ENCODE results near the gene INCENP.

INCENP gene

GRCh38 chr11:62125316-62125715, 1.5 kb downstream of the INCENP start:
- no peak for DNase-seq

DNA sequence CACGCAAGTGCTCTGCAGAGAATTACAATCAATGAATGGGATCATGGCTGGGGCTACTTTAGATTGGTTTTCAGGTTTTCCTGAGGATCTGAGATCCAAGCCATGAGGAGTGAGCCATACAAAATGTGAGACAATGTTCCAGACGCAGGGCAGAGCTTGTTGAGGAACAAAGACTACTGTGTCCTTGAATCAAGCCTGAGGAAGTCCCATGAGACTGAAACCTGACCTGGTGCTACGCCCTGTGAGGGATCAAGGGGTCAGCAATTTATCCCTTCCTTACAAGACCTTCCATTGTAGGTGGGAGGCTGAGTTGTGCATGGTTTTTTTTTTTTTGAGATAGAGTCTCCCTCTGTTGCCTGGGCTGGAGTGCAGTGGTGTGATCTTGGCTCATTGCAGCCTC, 2.1 kb downstream of the INCENP start:
- DNase-seq = no peak

- no peak for DNase-seq
These were observed 3.6 kb downstream of the INCENP start for GRCh38 chr11:62127426-62127825.

DNA sequence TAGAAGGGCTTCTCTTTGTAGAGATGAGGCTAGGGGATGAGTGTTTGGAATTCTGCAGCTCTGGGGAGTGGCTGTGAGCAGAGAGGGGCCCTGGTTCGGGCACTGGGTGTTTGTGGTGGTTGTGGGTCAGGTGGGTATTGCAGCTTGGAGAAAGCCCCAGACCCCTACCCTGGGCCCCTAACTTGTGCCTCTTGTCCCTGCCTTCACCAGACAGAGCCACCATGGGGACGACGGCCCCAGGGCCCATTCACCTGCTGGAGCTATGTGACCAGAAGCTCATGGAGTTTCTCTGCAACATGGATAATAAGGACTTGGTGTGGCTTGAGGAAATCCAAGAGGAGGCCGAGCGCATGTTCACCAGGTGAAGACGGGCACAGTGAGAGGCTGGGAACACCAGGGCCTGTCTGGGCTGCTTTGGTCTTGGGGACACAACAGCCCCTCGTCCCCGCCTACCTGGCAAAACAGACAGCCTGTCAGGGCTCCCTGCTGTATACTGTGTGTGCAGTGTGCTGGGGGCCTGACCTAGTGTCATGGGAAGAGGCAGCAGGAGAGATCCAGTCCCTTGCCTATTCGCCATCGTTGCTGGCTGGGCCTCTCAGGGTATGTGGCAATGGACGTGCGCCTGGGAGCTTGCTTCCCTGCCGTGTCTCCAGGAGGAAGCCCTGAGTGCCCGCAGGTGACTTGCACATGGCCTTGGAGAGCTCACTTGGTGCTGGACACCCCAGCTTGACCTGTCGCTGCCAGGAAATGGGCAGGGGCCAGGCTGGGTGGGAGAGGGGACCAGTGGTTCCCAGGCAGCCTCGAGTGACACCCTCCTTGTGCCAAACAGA, 4.3 kb downstream of the INCENP start:
- DNase-seq = no peak

GRCh38 chr11:62128835-62129234, 5.0 kb downstream of the INCENP start:
- no peak for DNase-seq

DNA sequence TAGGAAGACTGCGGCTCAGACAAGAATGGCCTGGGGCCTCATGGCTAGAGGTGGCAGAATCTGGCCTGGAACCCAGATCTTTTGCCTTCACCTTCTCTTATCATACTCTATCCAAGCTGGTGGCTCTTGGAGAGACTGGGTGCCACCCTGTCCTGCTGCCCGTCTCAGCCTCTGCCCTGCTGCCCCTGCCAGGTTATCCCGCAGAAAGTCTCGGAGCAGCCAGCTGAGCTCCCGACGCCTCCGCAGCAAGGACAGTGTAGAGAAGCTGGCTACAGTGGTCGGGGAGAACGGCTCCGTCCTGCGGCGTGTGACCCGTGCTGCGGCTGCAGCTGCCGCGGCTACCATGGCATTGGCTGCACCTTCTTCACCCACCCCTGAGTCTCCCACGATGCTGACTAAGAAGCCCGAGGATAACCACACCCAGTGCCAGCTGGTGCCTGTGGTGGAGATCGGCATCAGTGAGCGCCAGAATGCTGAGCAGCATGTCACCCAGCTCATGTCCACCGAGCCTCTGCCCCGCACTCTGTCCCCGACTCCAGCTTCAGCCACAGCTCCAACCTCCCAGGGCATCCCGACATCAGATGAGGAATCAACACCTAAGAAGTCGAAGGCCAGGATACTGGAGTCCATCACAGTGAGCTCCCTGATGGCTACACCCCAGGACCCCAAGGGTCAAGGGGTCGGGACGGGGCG, 5.9 kb downstream of the INCENP start:
- DNase-seq = no peak

GRCh38 chr11:62130283-62131169, 6.7 kb downstream of the INCENP start:
- DNase-seq = no peak

DNA sequence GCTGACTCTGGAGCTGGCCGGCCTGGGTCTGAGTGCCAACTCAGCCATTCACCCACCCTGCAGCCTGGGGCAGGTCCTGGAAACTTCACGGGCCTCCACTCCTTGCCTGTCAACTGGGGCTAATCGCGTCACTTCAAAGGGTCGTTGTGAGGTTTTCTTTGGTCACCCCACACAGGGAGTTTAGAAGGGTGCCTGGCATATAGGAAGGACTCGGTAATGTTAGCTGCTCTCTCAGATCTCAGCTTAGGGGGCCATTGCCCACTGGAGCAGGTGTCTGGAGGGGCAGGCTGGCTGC, 7.3 kb downstream of the INCENP start:
- DNase-seq = no peak

DNA sequence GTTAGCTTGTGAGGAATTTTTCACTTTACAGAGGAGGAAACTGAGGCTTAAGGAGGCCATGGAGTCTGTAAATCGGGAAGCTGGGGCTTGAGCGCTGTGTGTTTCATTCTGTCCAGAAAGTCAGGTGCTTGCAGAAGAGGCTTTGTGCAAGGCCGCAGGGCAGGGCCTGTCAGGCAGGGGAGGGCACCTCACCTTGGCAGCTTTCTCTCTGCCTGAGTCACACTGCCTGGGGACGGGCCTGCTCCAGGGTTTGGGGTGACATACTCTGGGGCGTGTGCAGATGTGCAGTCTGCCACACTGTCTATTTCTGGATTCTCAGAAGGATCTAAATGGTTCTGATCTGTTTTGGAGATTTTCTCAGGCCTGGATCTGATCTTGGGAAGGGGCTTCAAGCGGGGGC, 8.4 kb downstream of the INCENP start:
- DNase-seq = no peak

- no peak for DNase-seq
These were observed 9.0 kb downstream of the INCENP start for GRCh38 chr11:62132689-62133293.

DNA sequence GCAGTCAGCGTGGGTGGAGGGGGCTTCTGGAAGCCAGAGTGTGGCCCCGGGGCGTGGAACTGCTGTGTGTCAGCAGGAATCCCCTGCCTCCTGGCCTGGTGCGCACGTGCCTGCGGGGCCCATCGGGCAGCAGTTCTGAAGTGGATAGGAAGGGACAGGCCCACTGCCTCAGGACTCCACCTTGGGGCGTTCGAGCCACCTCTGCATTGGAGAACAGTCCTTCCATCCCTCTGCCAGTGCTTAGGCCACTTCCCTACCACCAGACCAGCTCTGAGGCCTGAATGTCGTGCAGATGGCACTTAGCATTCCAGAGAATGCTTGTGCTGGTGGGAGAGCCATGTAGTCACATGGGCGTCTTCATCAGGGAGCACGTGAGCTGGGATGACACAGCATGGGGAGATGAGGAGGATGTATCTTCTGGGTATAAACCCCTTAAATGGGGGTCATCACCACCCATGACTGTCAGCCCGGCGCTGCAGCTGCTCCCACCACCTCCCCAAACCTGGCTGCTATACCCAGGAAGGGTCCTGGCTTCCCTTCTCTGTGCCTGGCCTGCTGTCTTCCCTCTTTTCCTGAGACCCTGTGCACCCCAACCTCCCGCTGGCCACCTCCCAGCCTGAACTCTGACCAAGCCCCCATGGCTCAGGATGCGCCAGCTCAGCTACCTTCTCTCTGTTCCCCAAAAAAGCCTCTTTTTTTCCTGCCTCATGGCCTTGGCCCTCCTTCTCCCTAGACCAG, 9.7 kb downstream of the INCENP start:
- DNase-seq = no peak

DNA sequence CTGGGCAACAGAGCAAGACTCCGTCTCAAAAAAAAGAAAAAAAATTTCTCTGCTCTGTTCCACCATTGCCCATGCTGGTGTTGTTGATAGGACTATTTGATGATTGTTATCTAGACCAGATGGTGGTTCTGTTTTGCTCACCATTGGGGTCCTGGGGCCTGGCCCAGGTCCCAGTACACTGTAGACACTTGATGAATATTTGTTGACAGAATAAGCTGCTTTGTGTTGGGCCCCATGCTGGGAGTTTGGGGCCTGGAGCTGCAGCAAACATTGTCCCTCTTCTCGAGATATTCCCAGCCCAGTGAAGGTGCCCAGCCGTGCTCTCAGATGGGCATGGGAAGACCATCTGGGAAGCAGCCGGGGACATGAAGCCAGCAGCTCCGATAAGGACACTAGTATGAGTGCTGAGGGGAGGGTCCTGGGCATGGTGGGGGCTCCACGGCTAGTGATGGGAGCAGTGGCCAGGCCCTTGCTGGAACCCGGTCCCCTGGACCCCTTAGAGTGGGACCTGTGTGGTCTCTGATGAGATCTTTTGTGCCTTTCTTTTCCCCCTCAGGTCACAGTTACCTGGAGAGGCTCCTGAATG, 13.6 kb downstream of the INCENP start:
- DNase-seq = no peak

- DNase-seq = no peak
These were observed 14.2 kb downstream of the INCENP start for GRCh38 chr11:62137881-62138629.

DNA sequence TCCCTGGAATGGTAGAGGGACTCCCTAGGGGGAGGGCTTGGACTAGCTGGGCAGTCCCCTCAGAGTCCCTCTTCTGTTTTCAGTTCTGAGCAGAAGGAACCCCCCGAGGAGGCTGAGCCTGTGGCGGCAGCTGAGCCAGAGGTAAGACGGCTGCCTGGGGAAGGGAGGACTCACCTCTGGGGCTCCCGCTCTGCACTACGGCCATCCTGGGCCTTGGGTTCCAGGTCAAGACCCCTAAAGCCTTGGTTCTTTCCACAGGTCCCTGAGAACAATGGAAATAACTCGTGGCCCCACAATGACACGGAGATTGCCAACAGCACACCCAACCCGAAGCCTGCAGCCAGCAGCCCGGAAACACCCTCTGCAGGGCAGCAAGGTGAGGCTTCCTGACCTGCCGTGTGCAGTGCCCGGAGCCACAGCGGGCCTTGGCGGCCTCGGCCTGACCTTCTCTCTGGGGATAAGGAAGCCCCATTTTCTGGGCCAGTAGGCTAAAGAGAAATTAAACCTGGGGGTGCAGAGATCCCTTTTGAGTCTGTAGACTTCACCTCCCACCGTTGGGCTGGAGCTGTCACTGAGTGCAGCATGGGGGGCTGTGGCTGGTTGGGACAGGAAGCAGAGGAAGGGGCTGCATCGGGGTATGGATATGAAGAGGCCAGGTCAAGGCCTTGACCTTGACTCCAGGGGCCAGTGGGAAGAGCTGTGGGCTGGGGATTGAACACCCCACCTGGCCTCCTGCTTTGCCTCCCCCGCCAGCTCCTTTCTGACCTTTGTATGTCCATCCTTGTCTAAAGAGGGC, 15.0 kb downstream of the INCENP start:
- no peak for DNase-seq

GRCh38 chr11:62139526-62140303, 15.9 kb downstream of the INCENP start:
- no peak for DNase-seq

- no peak for DNase-seq
These were observed 16.7 kb downstream of the INCENP start for GRCh38 chr11:62140304-62141110.

- DNase-seq = no peak
These were observed 17.6 kb downstream of the INCENP start for GRCh38 chr11:62141111-62142042.

DNA sequence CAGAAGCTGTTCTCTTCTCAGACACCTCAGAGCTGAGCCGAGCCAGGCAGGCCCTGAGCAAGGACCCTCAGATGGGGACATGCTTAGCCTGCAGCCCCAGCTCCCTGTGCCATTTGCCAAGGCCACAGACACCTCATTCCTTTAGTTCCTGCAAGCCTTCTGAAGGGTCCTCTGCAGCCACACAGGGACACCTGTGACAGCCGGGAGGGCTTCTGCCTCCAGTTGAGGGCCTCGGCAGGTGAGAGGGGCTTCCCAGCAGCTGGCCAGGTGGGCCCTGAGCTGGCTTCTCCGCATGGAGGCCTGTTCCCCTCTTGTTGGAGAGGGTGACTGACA, 18.2 kb downstream of the INCENP start:
- DNase-seq = no peak
